Measurements from ENCODE around the gene KRT20.
"Not testable (repeated sequence)": the region's sequence is repeated elsewhere in the genome, so short reads cannot be mapped to it uniquely, and the experiment has no call there.

The KRT20 gene

GRCh38 chr17:40896916-40897455 is 11.9 kb upstream of the KRT20 start:
- DNase-seq = no peak

- DNase-seq = no peak
These were observed 10.2 kb upstream of the KRT20 start for GRCh38 chr17:40895106-40895730.

GRCh38 chr17:40888196-40888720 is 3.2 kb upstream of the KRT20 start:
- DNase-seq = no peak

GRCh38 chr17:40886090-40886489 is 1.0 kb upstream of the KRT20 start:
- DNase-seq = no peak

GRCh38 chr17:40883626-40884334 is 1.3 kb downstream of the KRT20 start:
- no peak for DNase-seq

- DNase-seq = no peak
These were observed 2.0 kb downstream of the KRT20 start for GRCh38 chr17:40883031-40883430.

GRCh38 chr17:40879026-40879425 is 6.0 kb downstream of the KRT20 start:
- no peak for DNase-seq

GRCh38 chr17:40878044-40878443 is 7.0 kb downstream of the KRT20 start:
- no peak for DNase-seq

GRCh38 chr17:40873801-40874200 is 11.2 kb downstream of the KRT20 start:
- peak; percentile 31 for DNase-seq

- no peak for DNase-seq
These were observed 11.8 kb downstream of the KRT20 start for GRCh38 chr17:40873255-40873654.

- DNase-seq = no peak
These were observed 12.6 kb downstream of the KRT20 start for GRCh38 chr17:40872416-40872815.

GRCh38 chr17:40871316-40871715 is 13.7 kb downstream of the KRT20 start:
- DNase-seq = no peak

- no peak for DNase-seq
These were observed 14.9 kb downstream of the KRT20 start for GRCh38 chr17:40870136-40870535.

- DNase-seq = no peak
These were observed 18.2 kb downstream of the KRT20 start, which contains the start of gene KRT12 for GRCh38 chr17:40866838-40867237. Gene KRT12 (minus strand): TSS chr17:40867223. CDS start chr17:40867186, 37 bp downstream.

GRCh38 chr17:40864661-40865390 is 20.2 kb downstream of the KRT20 start:
- DNase-seq = no peak

GRCh38 chr17:40862985-40863733 is 21.9 kb downstream of the KRT20 start:
- DNase-seq = peak; percentile 7

GRCh38 chr17:40859536-40859935 is 25.5 kb downstream of the KRT20 start:
- DNase-seq = no peak

GRCh38 chr17:40858667-40859066 is 26.4 kb downstream of the KRT20 start:
- not testable (repeated sequence) for DNase-seq

- DNase-seq = peak; percentile 81
These were observed 27.5 kb downstream of the KRT20 start for GRCh38 chr17:40857535-40857934.

- peak; percentile 81 for DNase-seq
These were observed 30.7 kb downstream of the KRT20 start for GRCh38 chr17:40854175-40854814.

- no peak for DNase-seq
These were observed 32.7 kb downstream of the KRT20 start for GRCh38 chr17:40852364-40852763.
